Amygdala (tissue), 56 donors: ENCODE data around the gene OAS3.
"Not testable (repeated sequence)": the region's sequence is repeated elsewhere in the genome, so short reads cannot be mapped to it uniquely, and the experiment has no call there.

ENCODE experiments used
- DNase-seq, 56 donors: peaks; one replicate each; lab custom pipeline; 2025; lab: John Stamatoyannopoulos, UW

The OAS3 gene

DNA sequence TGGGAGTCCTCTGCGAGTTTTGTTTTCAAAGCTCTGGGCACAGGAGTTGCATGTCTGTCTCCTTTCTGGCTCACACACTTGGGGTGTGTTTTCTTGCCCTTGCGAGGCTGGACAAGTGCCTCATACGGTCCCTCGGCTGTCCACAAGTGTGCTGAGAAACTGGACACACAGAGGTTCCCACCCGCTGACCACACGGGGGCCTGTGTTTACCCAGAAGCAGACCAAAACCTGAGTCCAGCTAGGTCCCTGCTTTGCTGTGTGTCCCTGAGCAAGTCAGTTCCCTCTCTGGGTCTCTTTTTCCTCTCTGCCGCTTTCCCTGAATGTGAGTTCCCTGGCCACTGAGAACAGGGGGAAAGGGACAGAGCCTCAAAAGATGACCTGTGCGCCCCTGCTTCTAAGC is 39.4 kb downstream of the OAS3 start:
- no peak for DNase-seq

DNA sequence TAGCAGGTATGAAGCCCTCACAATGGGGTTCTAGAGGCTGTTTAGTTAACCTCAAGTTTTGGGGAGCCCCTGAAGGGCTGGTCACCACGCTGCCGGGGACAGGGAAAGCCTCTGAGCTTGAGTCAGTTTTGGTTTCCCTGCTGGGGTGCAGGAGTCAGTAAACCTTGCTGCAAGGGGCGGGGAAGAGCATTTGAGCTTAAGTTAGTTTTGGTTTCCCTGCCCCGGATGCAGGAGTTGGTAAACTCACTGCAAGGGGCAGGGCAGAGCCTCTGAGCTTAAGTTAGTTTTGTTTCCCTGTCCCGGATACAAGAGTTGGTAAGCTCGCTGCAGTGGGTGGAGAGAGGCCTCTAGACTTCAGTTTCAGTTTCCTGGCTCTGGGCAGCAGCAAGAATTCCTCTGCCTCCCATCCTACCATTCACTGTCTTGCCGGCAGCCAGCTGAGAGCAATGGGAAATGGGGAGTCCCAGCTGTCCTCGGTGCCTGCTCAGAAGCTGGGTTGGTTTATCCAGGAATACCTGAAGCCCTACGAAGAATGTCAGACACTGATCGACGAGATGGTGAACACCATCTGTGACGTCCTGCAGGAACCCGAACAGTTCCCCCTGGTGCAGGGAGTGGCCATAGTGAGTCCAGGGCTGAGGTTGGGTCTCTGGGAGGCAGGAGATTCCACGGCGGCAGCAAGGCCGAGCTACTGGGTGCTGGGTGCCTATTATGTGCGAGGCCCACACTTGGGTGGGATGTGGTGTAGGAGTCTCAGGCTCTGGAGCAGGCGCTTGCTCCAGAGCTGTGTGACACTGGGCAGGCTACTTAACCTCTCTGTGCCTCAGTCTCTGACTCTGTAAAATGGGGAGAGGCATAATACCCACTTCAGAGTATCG is 40.1 kb downstream of the OAS3 start, which contains the start of gene OAS2:
Gene OAS2, plus strand, starts transcription at position 357 of the 878 bp plus-strand sequence. Its CDS starts 90 bp downstream, at position 447.
- DNase-seq, result peak in 10 of 56 donors; percentile 2 to 40 (median 18)

GRCh38 chr12:112979041-112979680 is 40.9 kb downstream of the OAS3 start:
- no peak for DNase-seq

DNA sequence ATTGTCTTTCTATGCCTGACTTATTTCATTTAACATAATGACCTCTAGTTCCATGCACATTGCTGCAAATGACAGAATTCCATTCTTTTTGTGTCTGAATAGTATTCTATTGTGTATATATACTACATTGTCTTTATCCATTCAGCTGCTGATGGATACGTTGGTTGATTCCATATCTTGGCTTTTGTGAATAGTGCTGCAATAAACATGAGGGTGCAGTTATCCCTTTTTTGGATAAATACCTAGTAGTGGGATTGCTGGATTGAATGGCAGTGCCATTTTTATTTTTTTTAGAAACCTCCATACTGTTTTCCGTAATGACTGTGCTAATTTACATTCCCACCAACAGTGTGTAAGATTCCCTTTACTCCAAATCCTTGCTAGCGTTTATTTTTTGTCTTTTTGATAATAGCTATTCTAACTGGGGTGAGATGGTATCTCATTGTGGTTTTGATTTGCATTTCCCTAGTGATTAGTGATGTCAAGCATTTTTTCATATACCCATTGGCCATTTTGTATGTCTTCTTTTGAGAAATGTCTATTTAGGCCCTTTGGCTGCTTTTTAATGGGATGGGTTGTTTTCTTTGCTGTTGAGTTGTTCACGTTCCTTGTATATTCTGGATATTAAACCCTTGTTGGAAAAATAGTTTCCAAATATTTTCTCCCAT is 42.4 kb downstream of the OAS3 start:
- DNase-seq, result no peak

GRCh38 chr12:112985642-112986290 is 47.5 kb downstream of the OAS3 start:
- no peak for DNase-seq

- DNase-seq, result no peak
Measured at GRCh38 chr12:112986291-112986800, 48.1 kb downstream of the OAS3 start.

GRCh38 chr12:112987561-112987960 is 49.3 kb downstream of the OAS3 start:
- DNase-seq, result no peak

DNA sequence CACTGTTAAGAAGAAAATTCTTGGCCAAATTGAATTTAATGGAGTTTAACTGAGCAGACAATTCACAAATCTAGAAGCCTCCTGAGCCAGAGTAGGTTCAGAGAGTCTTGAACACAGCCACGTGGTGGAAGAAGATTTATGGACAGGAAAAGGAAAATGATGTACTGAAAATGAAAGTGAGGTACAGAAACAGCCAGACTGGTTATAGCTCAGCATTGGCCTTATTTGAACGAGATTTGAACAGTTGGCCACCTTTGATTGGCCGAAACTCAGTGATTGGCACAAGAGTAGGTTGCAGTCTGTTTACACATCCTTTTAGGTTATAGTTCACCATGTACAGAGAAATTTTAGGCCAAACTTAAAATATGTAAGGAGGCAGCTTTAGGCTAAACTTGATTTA is 50.0 kb downstream of the OAS3 start:
- DNase-seq, result no peak

GRCh38 chr12:112988823-112989385 is 50.6 kb downstream of the OAS3 start:
- DNase-seq, result not testable (repeated sequence)

- DNase-seq, result no peak
Measured at GRCh38 chr12:112989806-112990205, 51.5 kb downstream of the OAS3 start.

DNA sequence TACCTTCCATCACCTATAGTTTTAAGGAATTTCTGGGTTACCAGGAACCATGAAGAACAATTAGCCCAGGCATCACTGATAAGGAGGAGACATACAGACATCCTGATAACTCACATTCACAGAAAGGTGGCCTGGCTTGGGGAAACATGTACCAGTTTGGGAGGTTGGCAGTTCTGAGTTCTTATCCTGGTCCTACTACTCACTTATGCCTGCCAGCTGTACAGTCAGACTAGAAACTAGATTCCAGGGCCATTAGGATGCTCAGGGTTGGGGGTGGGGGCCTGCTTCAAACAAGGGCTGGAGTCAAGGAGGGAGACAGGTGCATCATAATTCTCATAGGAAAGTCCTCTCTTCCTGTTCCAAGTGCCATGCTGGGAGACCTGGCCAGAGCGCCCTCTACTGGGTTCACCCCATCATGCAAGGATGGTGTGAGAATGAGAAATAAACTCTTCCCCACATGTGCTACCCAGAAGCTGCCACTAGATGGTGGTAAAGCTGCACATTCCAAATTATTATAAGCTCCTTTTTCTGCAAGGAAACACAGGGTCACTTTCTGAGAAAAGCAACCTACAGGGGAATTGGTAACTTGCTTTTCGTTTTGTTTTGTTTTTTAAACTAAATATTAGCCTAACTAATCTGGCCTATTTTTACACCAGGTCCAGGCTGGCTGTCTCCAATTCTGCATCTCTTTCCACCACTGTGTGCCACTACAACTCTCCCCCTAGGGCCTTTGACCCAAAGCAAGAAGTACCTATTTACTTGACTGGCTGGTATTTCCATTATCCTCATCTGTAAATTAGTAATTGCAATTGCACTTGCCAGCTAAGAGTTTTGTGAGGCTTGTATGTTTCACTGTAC is 54.5 kb downstream of the OAS3 start:
- peak in 8 of 56 donors; percentile 1 to 57 (median 8) for DNase-seq

DNA sequence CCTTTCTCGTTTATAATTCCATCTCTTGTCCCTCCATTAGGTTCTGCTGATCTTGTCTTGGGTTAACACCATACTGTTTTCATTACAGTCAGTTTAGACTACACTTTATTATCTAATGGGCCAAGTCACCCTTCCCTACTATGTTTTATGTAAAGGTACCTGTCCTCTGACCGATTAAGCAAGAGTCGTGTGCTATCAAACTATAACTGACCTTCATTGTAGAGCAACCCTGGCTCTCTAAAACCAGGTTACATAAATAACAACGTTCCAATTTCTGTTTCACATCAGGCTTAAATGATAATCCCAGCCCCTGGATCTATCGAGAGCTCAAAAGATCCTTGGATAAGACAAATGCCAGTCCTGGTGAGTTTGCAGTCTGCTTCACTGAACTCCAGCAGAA is 56.7 kb downstream of the OAS3 start:
- no peak for DNase-seq

DNA sequence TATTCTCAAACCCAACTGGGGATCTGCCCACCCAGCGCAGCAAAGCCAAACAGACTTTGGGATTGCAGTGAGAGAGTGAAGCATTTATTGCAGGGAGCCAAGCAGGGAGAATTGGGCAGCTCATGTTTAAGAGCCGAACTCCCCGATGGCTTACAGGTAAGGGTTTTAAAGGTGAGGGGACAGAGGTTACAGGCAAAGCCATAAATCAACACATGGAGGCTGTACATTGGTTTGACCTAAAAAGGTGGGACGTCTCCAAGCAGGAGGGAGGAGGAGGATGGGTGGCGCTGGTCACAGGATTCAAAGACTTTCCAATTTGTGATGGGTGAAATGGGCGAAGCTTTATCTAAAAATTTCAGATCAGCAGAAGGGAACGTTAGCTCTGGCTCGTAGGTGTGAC is 58.2 kb downstream of the OAS3 start:
- DNase-seq, result no peak

- no peak for DNase-seq
Measured at GRCh38 chr12:112997506-112997905, 59.2 kb downstream of the OAS3 start.

DNA sequence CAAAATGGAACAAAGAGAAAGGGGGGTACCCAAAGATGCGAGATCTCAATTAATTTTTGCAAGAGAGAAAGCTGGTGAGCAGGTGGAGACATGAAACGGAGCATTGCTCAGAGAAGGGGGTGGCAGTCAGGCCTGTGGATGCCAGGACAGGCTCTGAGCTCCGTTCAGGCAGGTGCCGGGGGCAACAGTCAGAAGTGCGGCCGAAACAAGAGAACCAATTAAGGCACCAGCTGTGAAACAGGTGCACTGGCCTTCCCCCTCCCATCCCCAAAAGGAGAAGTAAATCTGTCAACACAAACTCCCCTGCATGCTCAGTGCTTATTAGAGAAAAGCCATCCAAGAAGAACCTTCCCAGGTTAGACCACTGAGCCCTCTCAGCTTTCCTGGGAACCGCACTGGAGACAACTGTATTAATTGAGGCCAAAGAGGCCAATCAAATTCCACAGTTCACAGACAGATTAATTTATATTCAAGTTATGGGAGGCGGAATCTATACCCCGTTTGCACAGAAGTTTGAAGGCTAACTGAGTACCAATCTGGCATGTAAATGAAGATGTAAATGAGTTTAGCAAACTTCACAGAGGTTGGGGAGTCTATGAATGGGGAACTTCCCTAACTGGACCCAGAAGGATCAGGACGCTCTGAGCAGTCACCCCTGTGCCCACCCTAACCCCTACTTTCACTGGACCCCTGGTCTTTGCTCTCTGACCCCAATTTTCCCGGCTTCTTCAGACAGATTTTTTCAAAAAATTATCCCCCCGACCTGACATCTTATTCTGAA is 60.9 kb downstream of the OAS3 start:
- no peak for DNase-seq

DNA sequence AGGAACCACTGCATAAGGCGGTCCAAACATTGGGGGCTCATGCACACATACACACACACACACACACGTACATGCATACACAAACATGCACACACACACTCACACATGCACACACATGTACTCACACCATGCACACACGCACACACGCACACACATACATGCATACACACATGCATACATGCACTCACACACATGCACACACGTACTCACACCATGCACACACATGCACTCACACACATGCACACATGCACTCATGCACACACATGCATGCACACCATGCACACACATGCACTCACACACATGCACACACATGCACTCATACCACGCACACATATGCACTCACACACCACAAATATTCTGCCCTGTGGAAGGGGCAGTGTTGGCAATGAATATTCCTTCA is 62.2 kb downstream of the OAS3 start:
- DNase-seq, result no peak

DNA sequence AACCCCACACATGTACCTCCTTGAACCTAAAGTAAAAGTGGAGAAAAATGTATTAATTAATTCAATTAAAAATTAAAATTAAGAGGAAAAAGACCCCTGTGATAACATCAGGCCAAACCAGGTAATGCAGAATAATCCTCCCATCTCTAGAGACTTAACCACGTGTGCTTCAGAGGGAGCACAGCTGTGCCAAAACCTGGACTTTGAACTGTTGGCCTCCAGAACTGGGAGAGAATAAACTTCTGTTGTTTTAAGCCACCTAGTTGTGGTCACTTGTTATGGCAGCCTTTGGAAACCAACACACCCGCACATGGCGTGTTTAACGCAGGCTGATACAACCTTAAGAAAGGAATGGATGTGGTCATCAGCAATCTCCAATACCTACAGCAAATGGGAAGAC is 63.9 kb downstream of the OAS3 start:
- no peak for DNase-seq

DNA sequence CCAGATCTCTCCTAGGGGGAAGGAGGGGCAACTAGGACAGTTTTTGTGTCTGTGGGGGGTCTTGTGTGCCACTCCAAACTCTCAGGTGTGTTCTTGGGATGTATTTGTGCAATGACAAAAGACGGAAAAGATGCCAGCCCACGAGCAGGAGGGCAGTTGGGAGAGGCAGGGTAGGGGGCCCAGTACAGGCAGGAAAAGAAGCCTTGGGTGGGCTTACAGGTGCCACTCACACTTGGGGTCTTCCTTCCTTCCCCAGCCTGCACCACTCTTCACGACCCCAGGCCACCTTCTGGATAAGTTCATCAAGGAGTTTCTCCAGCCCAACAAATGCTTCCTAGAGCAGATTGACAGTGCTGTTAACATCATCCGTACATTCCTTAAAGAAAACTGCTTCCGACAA is 64.4 kb downstream of the OAS3 start:
- no peak for DNase-seq

GRCh38 chr12:113003636-113004035 is 65.4 kb downstream of the OAS3 start:
- no peak for DNase-seq
